Measurements from ENCODE around the gene KLHL40.

KLHL40 gene

DNA sequence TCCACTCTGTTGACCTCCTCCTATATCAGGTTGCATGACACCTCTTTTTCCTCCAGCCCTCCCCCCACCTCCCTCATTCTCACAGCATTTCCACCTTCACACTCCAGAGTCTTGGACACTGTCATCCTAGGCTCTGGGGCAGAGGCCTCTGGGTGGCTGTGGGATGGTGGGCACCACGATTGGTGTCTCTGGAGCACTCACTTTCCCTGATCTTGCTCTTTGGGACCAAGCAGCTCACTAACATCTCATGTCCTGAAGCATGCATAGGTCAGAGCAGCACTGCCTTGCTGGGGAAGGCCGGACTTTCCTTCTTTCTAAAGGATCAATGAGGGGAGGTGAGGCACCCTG is 16.9 kb upstream of the KLHL40 start:
- no peak for DNase-seq (ENCODE audit: low read depth, low spot score)

DNA sequence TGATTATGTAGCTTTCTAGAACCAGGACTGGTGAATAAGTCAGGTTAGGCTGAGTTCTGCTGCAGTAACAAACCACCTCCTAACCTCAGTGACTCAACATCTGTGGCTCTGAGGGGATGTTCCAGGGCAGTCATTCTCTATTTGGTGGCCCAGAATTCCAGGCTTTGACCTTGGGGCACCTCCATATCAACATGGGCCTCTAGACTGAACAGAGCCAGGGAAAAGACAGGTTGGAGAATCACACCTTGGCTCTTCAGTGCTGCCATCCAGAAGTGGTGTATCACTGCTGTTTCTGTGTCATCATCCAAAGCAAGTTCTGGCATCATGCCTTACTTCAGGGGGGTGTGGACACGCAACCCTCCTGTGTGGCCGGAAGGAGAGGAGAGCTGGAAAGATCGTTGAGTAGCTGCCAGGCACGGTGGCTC is 16.5 kb upstream of the KLHL40 start:
- DNase-seq (ENCODE audit: low read depth, low spot score): no peak

DNA sequence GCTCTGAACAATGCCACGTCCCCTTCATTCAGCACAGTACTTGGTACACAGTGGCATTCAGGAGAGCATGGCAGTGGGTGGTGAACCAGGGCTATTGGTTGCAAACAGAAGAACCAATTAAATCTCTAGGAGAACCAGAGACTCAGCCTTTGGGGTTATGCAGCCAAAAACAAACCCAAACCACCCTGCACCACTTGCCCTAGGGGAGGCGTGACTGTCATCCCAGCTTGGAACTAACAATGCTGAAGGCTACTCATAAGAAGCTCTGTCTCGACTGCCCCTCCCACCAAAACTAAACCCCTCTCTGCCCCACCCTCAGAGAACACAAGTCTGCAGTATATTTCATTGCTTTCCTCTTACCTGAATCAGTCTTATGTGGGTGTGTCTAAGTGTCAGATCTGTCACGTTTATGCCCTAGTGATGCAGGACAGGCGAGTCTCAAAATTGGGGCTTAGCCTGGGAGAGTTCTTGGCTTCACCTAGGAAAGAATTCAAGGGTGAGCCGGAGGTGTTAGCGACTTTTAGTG is 15.2 kb upstream of the KLHL40 start:
- DNase-seq (ENCODE audit: low read depth, low spot score): no peak

- DNase-seq (ENCODE audit: low read depth, low spot score): no peak
These were observed 14.7 kb upstream of the KLHL40 start for GRCh38 chr3:42670670-42671069.

DNA sequence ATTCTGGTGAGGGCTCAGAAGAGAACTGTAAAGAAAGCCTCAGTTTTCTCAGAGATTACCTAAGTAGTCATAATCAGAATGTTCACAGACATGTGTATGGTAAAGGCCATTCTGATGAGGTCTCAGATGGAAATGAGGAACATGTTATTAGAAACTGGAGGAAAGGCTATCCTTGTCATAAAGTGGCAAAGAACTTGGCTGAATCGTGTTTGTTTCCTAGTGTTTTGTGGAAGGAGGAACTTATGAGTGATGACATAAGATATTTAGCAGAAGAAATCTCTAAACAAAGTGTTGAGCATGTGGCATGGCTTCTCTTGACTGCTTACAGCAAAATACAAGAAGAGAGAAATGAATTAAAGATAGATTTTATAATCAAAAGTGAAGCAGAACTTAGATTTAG is 12.8 kb upstream of the KLHL40 start:
- no peak for DNase-seq (ENCODE audit: low read depth, low spot score)

DNA sequence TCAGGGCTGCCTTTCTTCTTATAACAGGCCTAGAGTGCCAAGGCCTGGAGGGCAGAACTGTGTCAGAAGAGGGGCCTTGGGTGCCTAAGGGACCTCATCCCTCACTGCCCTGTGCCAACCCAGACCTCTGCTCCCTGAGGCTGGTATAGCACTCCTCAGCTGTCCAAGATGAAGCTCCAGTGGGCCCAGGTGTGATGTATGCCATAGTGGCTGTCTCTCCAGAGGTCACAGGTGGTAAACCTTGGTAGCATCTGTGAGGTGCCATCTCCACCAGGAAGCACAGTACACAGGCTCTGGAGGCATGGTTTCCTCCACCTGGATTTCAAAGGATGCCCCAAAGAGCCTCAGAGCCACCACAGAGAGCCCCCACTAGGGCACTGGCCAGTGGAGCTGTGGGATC is 12.3 kb upstream of the KLHL40 start:
- DNase-seq (ENCODE audit: low read depth, low spot score): no peak

DNA sequence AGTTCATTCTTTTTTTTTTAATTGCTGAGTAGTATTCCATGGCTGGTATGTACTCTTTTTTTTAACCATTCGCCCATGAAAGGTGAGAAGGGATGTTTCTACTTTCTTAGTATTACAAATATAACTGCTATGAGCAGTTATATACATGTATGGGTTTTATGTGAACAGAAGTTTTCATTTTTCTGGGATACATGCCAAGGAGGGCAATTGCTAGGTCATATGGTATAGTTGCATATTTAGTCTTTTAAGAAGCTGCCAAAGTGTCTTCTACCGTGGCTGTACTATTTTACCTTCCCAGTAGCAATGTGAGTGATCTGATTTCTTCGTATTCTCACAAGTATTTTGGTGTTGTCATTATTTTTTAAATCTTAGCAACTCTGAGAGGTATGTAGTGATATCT is 11.2 kb upstream of the KLHL40 start:
- no peak for DNase-seq (ENCODE audit: low read depth, low spot score)

GRCh38 chr3:42675909-42676308 is 9.4 kb upstream of the KLHL40 start:
- no peak for DNase-seq (ENCODE audit: low read depth, low spot score)

DNA sequence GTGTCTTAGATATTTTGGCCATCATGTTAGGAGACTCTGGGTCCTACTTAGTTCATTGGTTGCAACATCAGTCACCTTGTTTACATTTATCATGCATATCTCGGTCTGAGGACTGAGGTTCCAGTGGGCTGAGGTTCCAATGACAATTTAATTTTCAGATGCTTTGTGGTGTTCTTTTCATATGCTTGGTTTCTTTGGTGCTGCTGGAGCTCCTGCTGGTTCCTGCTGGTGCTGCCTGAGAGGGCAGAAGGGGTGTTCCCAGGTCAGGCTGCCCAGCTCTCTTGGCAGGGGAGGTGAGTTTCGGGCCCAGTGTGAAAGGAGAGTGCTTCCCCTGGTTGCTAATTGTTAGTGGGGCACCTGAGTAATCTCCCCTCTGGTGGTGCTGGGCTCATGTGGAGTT is 6.9 kb upstream of the KLHL40 start:
- no peak for DNase-seq (ENCODE audit: low read depth, low spot score)

GRCh38 chr3:42680271-42680670 is 5.1 kb upstream of the KLHL40 start:
- DNase-seq (ENCODE audit: low read depth, low spot score): no peak

- DNase-seq (ENCODE audit: low read depth, low spot score): no peak
These were observed 4.5 kb upstream of the KLHL40 start for GRCh38 chr3:42680806-42681205.

GRCh38 chr3:42681361-42682038 is 3.8 kb upstream of the KLHL40 start:
- DNase-seq (ENCODE audit: low read depth, low spot score): no peak

- no peak for DNase-seq (ENCODE audit: low read depth, low spot score)
These were observed 2.9 kb upstream of the KLHL40 start for GRCh38 chr3:42682301-42683070.

DNA sequence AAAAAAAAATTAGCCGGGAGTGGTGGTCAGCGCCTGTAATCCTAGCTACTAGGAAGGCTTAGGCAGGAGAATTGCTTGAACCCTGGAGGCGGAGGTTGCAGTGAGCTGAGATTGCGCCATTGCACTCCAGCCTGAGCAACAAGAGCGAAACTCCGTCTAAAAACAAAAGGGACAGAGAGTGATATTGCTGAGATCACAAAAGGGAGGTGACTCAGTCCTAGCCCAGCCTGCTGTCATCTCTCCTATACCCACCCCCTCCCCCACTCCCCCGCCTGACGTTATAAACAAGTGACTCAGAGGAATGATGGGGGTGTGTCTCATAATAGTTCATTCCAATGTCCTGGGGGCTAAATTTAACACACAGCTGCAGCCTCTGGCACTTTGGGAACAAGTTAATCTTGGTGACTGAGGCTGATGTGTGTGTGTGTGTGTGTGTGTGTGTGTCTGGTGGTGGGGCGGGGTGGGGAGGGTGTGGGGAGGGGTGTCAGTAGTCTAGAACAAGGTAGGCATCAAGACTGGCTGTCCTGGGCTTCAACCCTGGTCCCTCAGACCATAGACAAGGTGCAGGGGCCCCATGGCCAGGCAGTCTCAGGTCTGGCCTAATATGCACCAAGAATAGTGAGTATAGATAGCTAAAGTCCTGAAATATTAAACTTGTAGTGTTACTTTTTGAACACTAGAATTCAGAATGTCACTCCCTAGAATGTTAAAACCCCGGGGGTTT is 1.3 kb upstream of the KLHL40 start:
- DNase-seq (ENCODE audit: low read depth, low spot score): no peak

GRCh38 chr3:42684632-42685362 is 540 bp upstream of the KLHL40 start:
- no peak for DNase-seq (ENCODE audit: low read depth, low spot score)

DNA sequence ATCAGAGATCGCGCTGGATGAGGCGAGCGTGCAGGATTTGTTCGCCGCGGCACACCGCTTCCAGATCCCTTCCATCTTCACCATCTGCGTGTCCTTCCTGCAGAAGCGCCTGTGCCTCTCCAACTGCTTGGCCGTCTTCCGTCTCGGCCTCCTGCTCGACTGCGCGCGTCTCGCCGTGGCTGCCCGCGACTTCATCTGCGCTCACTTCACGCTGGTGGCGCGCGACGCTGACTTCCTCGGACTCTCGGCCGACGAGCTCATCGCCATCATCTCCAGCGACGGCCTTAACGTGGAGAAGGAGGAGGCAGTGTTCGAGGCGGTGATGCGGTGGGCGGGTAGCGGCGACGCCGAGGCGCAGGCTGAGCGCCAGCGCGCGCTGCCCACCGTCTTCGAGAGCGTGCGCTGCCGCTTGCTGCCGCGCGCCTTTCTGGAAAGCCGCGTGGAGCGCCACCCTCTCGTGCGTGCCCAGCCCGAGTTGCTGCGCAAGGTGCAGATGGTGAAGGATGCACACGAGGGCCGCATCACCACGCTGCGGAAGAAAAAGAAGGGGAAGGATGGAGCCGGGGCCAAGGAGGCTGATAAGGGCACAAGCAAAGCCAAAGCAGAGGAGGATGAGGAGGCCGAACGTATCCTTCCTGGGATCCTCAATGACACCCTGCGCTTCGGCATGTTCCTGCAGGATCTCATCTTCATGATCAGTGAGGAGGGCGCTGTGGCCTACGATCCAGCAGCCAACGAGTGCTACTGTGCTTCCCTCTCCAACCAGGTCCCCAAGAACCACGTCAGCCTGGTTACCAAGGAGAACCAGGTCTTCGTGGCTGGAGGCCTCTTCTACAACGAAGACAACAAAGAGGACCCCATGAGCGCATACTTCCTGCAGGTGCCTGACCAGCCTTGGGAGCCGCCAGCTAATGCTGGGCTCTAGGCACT is 819 bp downstream of the KLHL40 start:
- DNase-seq (ENCODE audit: low read depth, low spot score): no peak

GRCh38 chr3:42686832-42687650 is 1.7 kb downstream of the KLHL40 start:
- DNase-seq (ENCODE audit: low read depth, low spot score): no peak

DNA sequence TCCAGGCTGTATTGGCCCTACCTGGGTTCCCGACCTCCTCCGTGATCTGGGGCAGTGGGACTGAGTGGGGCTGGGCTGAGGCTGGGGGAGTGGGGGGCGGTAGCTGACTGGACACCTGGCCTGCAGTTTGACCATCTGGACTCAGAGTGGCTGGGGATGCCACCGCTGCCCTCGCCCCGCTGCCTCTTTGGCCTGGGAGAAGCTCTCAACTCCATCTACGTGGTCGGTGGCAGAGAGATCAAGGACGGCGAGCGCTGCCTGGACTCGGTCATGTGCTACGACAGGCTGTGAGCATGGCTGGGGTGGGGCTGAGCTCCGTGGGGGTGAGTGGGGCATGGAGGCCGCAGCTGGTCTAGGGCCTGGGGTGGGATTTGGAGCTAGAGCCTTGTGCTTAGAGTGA is 2.7 kb downstream of the KLHL40 start:
- no peak for DNase-seq (ENCODE audit: low read depth, low spot score)

GRCh38 chr3:42688487-42689420 is 3.4 kb downstream of the KLHL40 start:
- DNase-seq (ENCODE audit: low read depth, low spot score): no peak
